Fibroblast of skin of right quadriceps (primary cell): ENCODE results near the gene THTPA.
A peak's percentile ranks its signal among the peaks of the same experiment; 100 is the strongest.
"Not testable (repeated sequence)": the region's sequence is repeated elsewhere in the genome, so short reads cannot be mapped to it uniquely, and the experiment has no call there.

ENCODE experiments used
- DNase-seq: peaks from one replicate; pipeline ENCODE4 v3.0.0-alpha.2; 2013

THTPA gene

DNA sequence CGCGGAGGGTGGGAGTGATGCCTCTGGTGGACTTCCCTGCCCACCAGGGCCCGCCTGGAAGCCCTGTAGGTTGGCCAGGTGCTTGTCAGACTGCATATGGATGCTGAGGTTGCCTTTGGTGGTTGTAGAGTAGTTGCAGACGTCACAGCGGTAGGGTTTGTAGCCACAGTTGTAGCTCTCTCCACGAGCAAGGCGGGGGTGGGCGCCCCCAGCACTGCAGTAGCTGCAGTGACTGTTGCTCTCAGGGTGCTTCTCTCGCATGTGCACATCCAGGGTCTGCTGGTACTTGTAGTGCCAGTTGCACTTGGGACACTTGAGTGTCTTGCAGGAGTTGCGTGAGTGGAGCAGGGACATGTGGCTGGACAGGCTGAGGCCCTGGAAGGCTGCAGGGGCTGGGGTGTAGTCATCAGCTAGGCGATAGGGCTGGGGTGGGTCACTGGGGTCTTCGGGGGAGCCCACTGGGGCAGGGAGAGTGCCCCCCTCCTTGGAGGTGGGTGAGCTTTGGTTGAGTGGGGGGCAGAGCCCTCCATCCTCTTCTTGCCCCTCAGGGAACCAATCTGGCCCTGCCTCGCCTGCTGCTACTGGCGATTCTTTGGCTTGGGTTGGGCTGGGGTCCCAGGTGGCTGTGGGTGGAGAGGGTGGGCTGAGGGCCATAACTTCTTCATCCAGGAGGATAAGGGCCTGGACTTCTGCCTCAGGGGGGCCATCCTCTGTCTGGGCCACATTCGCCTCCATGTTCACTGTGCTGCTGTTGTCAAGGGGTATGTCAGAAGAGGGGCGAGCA lies 22.2 kb upstream of the THTPA start:
- no peak for DNase-seq

GRCh38 chr14:23535943-23536342 lies 20.1 kb upstream of the THTPA start:
- no peak for DNase-seq

- no peak for DNase-seq
These were observed 19.6 kb upstream of the THTPA start for GRCh38 chr14:23536494-23536893.

- DNase-seq, result not testable (repeated sequence)
These were observed 19.2 kb upstream of the THTPA start for GRCh38 chr14:23536906-23537305.

DNA sequence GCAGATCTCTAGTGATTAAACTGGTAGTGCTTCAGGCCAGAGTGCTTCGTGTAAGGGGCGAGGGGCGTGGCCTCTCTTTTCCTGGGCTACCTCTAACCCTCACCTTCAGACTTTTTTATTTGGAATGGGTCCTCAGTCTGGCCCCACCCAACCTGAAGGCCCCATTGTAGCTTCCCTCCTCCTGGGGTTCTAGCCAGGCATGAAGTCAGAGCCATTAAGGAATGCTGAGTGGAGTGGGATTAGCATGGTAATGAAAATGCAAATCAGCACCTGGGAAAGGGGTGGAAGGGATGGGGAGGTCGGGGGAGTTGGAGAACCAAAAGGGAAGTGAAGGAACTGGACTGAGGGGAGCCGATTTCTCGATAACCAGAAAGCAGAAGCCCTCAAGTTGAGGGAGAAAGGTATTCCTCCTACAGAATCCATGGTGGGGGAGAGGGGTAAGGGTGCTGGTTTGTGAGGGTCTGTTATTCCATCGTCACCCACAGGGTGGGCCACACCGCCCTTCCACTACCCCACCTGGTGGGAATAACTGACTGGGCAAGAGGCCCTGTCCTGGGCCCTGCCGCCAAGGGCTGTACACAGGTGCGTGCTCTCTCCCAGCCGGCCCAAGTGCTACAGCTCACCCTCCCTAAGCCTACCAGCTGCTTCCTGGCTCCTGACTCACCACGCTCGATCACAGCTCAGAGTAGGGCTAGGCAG lies 18.6 kb upstream of the THTPA start:
- DNase-seq, result peak; percentile 18

DNA sequence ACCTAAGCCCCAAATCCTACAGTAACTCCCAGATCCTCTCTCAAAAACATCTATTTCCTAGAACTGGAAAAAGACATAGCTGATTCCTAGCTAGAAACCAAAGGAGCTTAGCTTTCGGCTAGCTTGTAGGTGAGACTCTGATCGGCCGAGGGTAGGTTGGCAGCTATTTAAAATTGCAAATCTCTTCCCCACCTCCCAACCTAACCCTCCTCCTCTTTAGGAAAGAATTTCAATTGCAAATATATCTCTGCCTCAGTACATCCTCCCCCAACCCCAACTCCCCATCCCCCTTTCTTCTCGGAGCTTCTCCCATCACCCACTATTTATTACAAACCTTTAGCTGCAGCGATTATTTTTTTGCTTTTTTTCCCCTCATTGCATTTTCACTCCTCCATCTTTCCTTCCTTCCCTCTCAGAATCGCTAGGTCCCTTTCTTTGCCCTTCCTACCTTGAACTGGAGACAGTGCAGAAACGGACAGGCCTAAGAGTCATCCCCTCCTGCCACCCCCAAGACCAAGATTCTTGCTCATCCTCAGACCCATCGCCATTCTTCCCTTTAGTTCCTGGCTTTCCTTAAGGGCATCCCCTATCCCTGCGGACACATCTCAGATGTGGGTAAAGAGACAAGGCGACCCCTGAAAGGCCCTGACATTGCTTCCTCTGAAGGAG lies 17.9 kb upstream of the THTPA start:
- no peak for DNase-seq

- peak; percentile 42 for DNase-seq
These were observed 17.3 kb upstream of the THTPA start for GRCh38 chr14:23538785-23539184.

GRCh38 chr14:23539248-23540140 lies 16.6 kb upstream of the THTPA start:
- peak; percentile 33 for DNase-seq

DNA sequence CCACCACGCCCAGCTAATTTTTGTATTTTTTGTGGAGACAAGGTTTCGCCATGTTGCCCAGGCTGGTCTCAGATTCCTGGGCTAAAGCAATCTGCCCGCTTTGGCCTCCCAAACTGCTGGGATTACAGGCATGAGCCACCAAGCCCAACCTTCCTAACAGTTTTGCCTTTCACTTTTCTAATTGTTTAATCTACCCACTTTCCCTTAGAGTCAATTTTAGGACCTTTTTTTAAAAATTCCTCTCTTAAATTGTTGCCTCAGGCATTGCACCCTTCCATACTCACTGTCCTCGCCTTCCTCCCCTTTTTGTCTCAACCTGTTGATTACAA lies 16.0 kb upstream of the THTPA start:
- DNase-seq, result no peak

DNA sequence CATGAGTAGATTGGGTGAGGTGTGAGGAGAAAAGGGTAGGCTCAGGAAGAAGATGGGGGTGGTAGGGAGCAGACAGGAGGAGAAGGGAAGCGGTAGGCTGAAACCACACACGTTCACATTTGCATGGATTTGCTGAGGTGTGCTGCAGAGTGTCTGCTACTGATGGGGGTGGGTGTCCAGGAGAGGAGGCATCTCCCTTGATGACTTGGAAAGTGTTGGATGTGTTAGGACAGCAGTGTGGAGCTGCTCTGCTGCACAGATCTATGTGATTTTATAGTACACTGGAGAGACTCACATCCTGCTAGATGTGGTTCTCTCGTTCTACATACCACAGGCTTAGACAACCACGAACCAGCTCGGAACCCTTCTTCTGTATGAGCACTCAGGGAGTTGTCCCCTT lies 13.8 kb upstream of the THTPA start:
- DNase-seq, result no peak

- DNase-seq, result no peak
These were observed 12.7 kb upstream of the THTPA start for GRCh38 chr14:23543403-23543802.

GRCh38 chr14:23544511-23545447 lies 11.3 kb upstream of the THTPA start:
- DNase-seq, result no peak

- DNase-seq, result no peak
These were observed 10.2 kb upstream of the THTPA start for GRCh38 chr14:23545740-23546365.

- DNase-seq, result no peak
These were observed 9.5 kb upstream of the THTPA start for GRCh38 chr14:23546450-23547035.

- no peak for DNase-seq
These were observed 8.1 kb upstream of the THTPA start for GRCh38 chr14:23547924-23548323.

GRCh38 chr14:23548351-23549318 lies 7.4 kb upstream of the THTPA start:
- peak; percentile 70 for DNase-seq

DNA sequence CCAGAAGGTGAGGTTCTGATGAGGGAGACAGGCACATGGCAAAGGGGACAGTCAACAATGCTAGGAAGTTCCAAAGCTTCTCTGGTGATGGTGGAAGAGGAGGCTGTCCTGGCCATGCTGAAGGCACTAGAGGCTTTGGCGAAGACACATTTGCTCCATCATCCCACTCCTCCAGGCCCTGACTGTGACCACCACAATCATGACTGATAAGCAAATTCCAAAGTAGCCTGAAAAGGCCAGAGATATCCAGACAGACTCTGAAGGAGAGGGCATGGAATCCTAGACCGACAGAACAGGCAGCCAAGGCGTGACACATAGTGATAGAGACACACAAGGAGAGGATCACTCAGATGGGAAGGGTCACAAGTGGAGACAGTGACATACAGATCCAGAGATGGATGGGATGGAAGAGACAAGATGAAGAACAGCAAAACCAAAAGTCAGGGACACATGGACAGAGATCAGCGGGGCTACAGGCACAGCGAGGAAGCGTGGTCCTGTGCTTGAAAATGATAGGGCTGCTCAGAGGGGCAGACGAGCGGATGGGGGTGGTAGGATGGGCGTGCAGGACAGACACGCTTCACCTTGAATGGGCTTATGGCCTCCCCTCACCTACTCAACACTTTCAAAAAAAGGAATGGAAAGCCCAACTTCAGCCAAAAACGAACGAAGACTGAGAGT lies 5.8 kb upstream of the THTPA start:
- DNase-seq, result no peak

DNA sequence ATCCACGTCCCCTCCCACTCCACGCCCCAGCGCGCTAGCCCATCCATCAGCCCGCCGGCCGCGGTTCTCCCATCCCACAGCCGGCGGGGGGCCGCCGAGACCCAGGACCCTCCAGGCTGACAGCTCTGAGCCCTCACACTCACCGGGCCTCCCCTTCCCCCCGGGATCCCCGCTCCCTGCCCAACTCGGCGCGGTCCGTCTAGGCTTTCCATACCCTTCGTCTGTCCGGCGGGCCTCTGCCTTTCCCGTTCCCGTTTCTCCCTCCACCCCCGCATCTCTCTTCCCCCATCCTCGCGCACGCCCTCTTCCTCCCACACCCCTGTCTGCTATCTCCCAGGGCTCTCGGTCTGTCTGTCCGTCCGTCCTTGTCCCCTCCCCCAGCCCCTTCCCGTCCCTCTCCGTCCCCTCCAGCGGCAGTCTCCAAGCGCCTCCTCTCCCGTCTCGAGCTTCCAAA lies 5.2 kb upstream of the THTPA start:
- DNase-seq, result no peak
